GM23338 (cell line): ENCODE data around the gene NEIL3.

Source experiments
- POLR2AphosphoS5 ChIP-seq: IDR thresholded peaks from 2 replicates; pipeline ENCODE4 v1.6.1; 2016; ENCODE audit warnings: antibody characterized with exemption, low read depth
- TF ChIP-seq, protein P1 (sequence below), 2 experiments: fragments of 200-600 bp in 1 of 2; sonication (generic) in 1 of 2; conservative IDR thresholded peaks; 2 replicates each; pipeline versions ENCODE4 v1.5.1 to v1.6.1; 2016 to 2017; ENCODE audit warnings: antibody characterized with exemption in 2 of 2, low read depth in 2 of 2, mild to moderate bottlenecking in 2 of 2, moderate library complexity in 1 of 2

GRCh38 chr4:177264788-177265422 is 44.8 kb upstream of the NEIL3 start:
- no peak for TF ChIP-seq POLR2AphosphoS5
- TF ChIP-seq, protein P1, sequence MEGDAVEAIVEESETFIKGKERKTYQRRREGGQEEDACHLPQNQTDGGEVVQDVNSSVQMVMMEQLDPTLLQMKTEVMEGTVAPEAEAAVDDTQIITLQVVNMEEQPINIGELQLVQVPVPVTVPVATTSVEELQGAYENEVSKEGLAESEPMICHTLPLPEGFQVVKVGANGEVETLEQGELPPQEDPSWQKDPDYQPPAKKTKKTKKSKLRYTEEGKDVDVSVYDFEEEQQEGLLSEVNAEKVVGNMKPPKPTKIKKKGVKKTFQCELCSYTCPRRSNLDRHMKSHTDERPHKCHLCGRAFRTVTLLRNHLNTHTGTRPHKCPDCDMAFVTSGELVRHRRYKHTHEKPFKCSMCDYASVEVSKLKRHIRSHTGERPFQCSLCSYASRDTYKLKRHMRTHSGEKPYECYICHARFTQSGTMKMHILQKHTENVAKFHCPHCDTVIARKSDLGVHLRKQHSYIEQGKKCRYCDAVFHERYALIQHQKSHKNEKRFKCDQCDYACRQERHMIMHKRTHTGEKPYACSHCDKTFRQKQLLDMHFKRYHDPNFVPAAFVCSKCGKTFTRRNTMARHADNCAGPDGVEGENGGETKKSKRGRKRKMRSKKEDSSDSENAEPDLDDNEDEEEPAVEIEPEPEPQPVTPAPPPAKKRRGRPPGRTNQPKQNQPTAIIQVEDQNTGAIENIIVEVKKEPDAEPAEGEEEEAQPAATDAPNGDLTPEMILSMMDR (conservative IDR thresholded peaks at IDR 0.05; ENCODE audit: low read depth in 2 of 2), result no peak
